MCF 10A (cell line): ENCODE results near the gene KLHL26. TPM values are rescaled to one million over a fixed set of nuclear protein-coding genes. Genes with fewer than 3 reads are reported as not detected.

Experiments used
- BruUV-seq: library from RNA; stranded (reverse); fragments of 400-500 nt; replicated peaks from 2 replicates; lab custom pipeline; 2021; lab: Mats Ljungman, UMichigan
- CTCF ChIA-PET: fragments of 300-600 bp; sonication (Branson Sonifier 250); formaldehyde crosslinking; extraction: SDS; loops from one replicate; lab custom pipeline; 2021; ENCODE audit warnings: antibody characterized with exemption, inconsistent platforms; lab: Yijun Ruan, JAX
- POLR2A ChIA-PET: fragments of 300-600, 350-650 bp; sonication (Branson Sonifier 250); formaldehyde crosslinking; extraction: SDS; loops from one replicate; lab custom pipeline; 2020; ENCODE audit warnings: antibody characterized with exemption, inconsistent platforms; lab: Yijun Ruan, JAX
- DNase-seq: peaks from one replicate; pipeline ENCODE4 v3.0.0-alpha.2; 2018; ENCODE audit not compliant: unreplicated experiment
- H3K27ac Mint-ChIP-seq: one replicate; pipeline ENCODE4 v1.8.0; 2022; ENCODE audit warnings: mild to moderate bottlenecking, low read depth, mixed read lengths; ENCODE audit not compliant: unreplicated experiment
- H3K27me3 Mint-ChIP-seq: one replicate; pipeline ENCODE4 v1.8.0; 2022; ENCODE audit warnings: mixed read lengths; ENCODE audit not compliant: insufficient read depth, unreplicated experiment
- H3K36me3 Mint-ChIP-seq: one replicate; pipeline ENCODE4 v1.8.0; 2022; ENCODE audit warnings: mild to moderate bottlenecking, moderate library complexity, mixed read lengths; ENCODE audit not compliant: insufficient read depth, unreplicated experiment
- H3K4me1 Mint-ChIP-seq: one replicate; pipeline ENCODE4 v1.8.0; 2022; ENCODE audit warnings: mixed read lengths; ENCODE audit not compliant: insufficient read depth, unreplicated experiment
- H3K4me3 Mint-ChIP-seq: one replicate; pipeline ENCODE4 v1.8.0; 2022; ENCODE audit warnings: mild to moderate bottlenecking, moderate library complexity, mixed read lengths; ENCODE audit not compliant: unreplicated experiment
- H3K9me3 Mint-ChIP-seq: one replicate; pipeline ENCODE4 v1.8.0; 2022; ENCODE audit warnings: mixed read lengths; ENCODE audit not compliant: unreplicated experiment
- intact Hi-C: fragments of 100-400 bp; cut with micrococcal nuclease; formaldehyde crosslinking; loops from 2 replicates; pipeline ENCODE4 v1.14.1; 2022
- total RNA-seq: library from RNA; stranded (reverse); gene quantifications from 2 replicates; pipeline ENCODE4 v1.2.3, GENCODE V29; 2022
- TF ChIP-seq, protein P1 (sequence below): fragments of 200-600 bp; IDR thresholded peaks from one replicate; pipeline ENCODE4 v1.8.0; 2022; ENCODE audit warnings: antibody characterized with exemption, mild to moderate bottlenecking; ENCODE audit not compliant: unreplicated experiment

Gene KLHL26
- total RNA-seq, 1 experiment from 2014 or later: 6.6 TPM

DNA sequence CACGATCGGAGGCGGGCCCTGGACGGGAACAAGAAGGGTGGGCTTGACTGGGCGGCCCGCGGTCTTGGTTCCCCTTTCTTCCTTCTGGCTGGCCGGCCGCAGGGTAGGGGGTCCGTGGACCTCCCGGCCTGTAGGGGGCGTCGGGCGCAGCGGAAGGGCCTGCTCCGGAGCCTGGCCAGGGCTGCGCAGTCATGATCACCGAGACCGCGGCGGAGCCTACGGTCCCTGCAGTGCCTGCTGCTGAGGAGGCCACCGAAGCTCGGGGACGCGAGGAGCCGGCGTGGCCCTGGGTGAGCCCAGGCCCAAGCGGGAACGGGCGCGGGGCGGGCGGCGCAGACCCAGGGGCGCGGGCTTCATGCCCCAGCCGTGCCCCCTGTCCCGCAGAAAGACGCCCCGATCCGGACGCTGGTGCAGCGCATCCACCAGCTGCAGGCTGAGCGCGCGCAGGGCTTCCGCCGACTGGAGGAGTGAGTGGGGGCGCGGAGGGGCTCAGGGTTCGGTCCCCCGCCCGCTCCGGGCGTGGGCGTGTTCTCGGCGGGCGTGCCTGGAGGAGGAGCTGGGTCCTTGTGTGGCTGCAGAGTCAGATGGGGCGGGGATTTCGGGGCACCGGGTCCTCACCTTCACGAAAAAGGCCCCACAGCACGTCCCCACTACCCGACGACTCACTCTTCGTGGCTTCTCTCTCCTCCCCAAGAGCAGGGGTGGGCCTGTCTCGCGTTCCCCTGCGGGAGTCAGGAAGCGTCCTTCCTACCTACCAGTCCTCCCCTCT is 48.0 kb upstream of the KLHL26 start, which contains the start of gene REX1BD:
Gene REX1BD, plus strand, starts transcription at position 188 of the 769 bp plus-strand sequence. Its CDS starts 4 bp downstream, at position 192.
- Mint-ChIP-seq H3K36me3 (peaks cover 19% of the 10 kb centered on the region), H3K27me3 (no peaks in the 10 kb centered on the region), H3K27ac (peak within 1 kb of the TSS; percentile 90), H3K4me1 (peaks cover 11% of the 10 kb centered on the region), H3K9me3 (no peaks in the 10 kb centered on the region), H3K4me3 (peak within 1 kb of the TSS; percentile 88)
- intact Hi-C loops: loop anchor here (1.0 to 5.0 kb wide), 3 partner anchors 66 to 126 kb away; partner anchors contain the start of gene ELL
- BruUV-seq: no TSS peak
- ChIA-PET CTCF (interaction anchor here (0.6 to 3.5 kb wide), 44 partner anchors 8 to 526 kb away, joined by 3 to 27 read pairs (median 4); partner anchors contain the start of genes ELL, UBA52 and UPF1), POLR2A (interaction anchor here (0.6 to 3.6 kb wide), 28 partner anchors 8 to 729 kb away, joined by 3 to 87 read pairs (median 4); partner anchors contain the start of genes COPE, DDX49, ELL and FKBP8)
- TF ChIP-seq, protein P1, sequence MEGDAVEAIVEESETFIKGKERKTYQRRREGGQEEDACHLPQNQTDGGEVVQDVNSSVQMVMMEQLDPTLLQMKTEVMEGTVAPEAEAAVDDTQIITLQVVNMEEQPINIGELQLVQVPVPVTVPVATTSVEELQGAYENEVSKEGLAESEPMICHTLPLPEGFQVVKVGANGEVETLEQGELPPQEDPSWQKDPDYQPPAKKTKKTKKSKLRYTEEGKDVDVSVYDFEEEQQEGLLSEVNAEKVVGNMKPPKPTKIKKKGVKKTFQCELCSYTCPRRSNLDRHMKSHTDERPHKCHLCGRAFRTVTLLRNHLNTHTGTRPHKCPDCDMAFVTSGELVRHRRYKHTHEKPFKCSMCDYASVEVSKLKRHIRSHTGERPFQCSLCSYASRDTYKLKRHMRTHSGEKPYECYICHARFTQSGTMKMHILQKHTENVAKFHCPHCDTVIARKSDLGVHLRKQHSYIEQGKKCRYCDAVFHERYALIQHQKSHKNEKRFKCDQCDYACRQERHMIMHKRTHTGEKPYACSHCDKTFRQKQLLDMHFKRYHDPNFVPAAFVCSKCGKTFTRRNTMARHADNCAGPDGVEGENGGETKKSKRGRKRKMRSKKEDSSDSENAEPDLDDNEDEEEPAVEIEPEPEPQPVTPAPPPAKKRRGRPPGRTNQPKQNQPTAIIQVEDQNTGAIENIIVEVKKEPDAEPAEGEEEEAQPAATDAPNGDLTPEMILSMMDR: peak; percentile 75
- DNase-seq: peak; percentile 72

DNA sequence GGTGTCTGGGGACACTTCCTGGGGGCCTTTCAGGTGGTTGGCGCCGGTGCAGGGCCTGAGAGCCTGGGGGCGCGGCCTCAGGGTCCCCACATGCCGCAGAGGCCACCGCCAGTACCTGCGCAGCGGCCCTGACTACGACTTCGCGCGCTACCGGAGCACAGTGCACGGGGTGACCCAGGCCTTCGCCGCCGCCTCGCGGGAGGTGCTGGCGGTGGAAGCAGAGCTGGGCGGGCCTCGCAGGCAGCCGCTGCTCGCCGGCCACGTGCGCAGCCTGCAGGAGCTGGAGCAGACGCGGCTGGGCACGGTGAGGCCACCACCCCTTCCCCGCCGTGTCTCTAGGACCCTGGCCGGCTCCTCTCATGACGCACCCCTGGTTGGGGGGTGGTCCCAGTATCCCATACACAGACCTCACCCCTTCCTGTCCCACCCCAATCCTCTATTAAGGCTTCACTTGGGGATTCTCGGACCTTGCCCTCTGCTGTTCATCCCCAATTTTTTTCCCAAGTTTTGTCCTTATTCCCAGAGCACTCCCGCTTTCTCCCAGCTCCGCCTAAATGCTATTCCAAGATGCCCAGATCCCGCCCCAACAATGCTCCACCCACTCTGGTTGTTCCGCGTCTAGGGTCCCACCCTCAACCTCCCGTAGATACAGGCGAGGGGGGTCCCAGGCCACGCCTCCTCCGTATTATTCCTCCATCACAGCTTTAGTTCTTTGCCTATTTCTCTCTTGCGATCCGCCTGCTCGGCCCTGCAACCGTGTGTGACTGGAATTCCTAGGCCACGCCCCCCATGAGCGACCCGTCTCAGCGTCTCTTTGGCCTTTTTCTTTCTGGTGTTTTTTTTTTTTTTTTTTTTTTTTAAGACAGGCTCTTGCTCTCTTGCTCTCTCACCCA is 47.2 kb upstream of the KLHL26 start:
- POLR2A ChIA-PET: interaction anchor here (0.5 to 3.6 kb wide), 29 partner anchors 9 to 475 kb away, joined by 3 to 87 read pairs (median 4); partner anchors contain the start of genes COPE, DDX49, ELL and FKBP8
- DNase-seq: peak; percentile 75
- H3K4me3 Mint-ChIP-seq: peak overlapping the region; percentile 88
- intact Hi-C loops: loop anchor here (5.0 kb wide), 3 partner anchors 88 to 173 kb away; no protein-coding TSS in a partner anchor
- CTCF ChIA-PET: interaction anchor here (0.6 to 3.5 kb wide), 31 partner anchors 9 to 419 kb away, joined by 3 to 27 read pairs (median 4); partner anchors contain the start of genes UBA52 and UPF1
- TSS peak; percentile 66 for BruUV-seq
- peaks cover 14% of the 10 kb centered on the region for H3K4me1 Mint-ChIP-seq
- peaks cover 19% of the 10 kb centered on the region for H3K36me3 Mint-ChIP-seq
- peak overlapping the region; percentile 90 for H3K27ac Mint-ChIP-seq
- no peaks in the 10 kb centered on the region for H3K27me3 Mint-ChIP-seq
- H3K9me3 Mint-ChIP-seq: no peaks in the 10 kb centered on the region
- TF ChIP-seq, protein P1: peak; percentile 4

DNA sequence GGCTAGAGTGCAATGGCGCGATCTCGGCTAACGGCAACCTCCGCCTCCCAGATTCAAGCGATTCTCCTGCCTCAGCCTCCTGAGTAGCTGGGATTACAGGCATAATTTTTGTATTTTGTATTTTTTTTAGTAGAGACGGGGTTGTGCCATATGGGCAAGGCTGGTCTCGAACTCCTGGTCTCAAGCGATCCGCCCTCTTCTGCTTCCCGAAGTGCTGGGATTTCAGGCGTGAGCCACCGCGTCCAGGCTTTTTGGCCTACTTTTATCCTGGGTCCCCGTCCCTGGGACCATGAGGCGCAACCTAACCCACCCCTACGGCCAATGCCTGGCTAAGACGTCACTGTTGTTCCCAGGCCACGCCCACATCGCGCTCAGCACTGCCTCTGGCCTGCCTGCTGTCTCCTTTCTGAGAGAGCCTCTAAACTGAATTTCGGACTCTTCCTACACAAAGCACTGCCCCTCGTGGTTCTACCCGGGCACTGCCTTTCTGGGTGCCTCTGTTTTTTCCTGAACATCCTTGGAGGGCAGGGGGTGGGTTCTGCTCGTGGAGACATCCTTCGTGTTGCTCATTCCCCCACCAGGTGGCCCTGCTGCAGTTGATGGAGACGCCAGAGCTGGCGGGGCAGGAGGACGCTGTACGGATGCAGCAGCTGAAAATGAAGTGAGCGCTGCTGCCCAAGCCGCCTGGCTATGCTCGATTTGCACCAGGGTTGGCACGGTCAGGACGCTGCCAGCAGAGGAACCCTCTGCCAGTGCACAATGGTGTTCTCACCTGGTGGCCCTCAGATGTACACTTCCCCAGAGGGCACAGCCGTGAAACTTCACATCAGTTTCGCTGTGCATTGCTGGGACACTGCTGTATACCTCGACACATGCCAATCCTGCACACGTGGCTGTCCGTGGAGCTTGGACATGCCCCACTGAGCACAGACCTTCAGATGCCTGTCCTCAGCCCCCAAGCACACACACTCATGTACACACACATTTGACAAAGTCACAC is 46.3 kb upstream of the KLHL26 start:
- TF ChIP-seq, protein P1: peak; percentile 24
- peak; percentile 90 for DNase-seq
- H3K27ac Mint-ChIP-seq: peak overlapping the region; percentile 90
- TSS peak; percentile 54 for BruUV-seq
- peak overlapping the region; percentile 88 for H3K4me3 Mint-ChIP-seq
- no peaks in the 10 kb centered on the region for H3K27me3 Mint-ChIP-seq
- intact Hi-C loops: loop anchor here (5.0 kb wide), 1 partner anchor 172 kb away; no protein-coding TSS in a partner anchor
- ChIA-PET POLR2A (interaction anchor here (0.6 to 3.6 kb wide), 9 partner anchors 10 to 338 kb away, joined by 3 to 87 read pairs (median 4); partner anchors contain the start of genes COPE, DDX49, ELL and KXD1), CTCF (interaction anchor here (0.6 to 3.5 kb wide), 14 partner anchors 8 to 396 kb away, joined by 3 to 27 read pairs (median 4); partner anchors contain the start of gene UBA52)
- H3K9me3 Mint-ChIP-seq: no peaks in the 10 kb centered on the region
- H3K4me1 Mint-ChIP-seq: peaks cover 17% of the 10 kb centered on the region
- H3K36me3 Mint-ChIP-seq: peaks cover 19% of the 10 kb centered on the region
